Cardiac fibroblast (primary cell): ENCODE data around the gene LRP1.

ENCODE experiments used
- DNase-seq, 2 donors: peaks; one replicate each; pipeline versions ENCODE4 v3.0.0 to v3.0.0-alpha.2; 2010; ENCODE audit warnings: low read depth in 2 of 2
- H3K4me3 ChIP-seq, 2 donors: replicated peaks in 1 of 2; 1 replicate in 1 of 2; 2 replicates in 1 of 2; pipeline ENCODE4 v1.5.1; 2011; ENCODE audit warnings: low read depth in 2 of 2, low read length in 2 of 2, mild to moderate bottlenecking in 2 of 2, moderate library complexity in 1 of 2
- CTCF ChIP-seq: IDR thresholded peaks from one replicate; pipeline ENCODE4 v1.5.1; 2011; ENCODE audit warnings: low read depth, mild to moderate bottlenecking, low read length, inconsistent platforms

LRP1 gene

DNA sequence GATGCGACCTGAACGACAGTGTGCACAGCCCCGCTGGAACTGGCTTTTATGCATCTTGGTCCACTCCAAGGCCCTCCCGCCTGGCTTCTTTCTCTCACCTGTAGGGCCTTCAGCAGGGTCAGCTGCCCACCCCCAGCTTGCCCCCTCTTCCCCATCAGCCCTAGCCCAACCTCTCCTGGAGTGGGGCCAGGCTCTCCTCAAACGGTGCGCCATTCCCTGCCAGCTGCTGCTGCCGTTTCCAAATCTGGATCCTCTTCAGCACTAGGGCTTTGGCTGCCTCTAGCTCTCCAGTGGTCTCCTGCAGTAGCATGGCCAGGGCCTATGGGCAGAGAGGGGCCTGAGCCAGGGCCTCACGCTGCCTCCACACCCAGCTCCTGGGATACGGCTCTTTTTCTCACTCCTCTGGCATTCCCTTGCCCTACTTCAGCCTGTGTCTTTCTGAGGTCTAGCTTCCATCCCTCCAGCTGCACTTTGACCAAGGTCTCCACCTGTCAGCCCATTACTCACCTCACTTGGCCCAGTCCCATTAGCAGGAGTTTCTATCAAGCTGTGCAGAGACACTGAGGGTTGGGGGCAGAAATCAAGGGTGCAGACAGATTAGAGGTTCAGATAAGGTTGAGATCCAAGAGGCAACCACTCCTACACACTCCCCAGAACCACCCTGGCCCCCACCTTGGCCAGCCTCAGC is 22.1 kb upstream of the LRP1 start:
- no peak for DNase-seq
- H3K4me3 ChIP-seq: no peak overlapping the region
- TF ChIP-seq CTCF: no peak

GRCh38 chr12:57107456-57108155 is 20.7 kb upstream of the LRP1 start:
- no peak for TF ChIP-seq CTCF

GRCh38 chr12:57109207-57110103 is 18.8 kb upstream of the LRP1 start:
- no peak for TF ChIP-seq CTCF
- H3K4me3 ChIP-seq: peak overlapping the region; percentile 86 to 89
- DNase-seq: no peak

More at GRCh38 chr12:57107456-57108155, 20.7 kb upstream of the LRP1 start:
- no peak overlapping the region for H3K4me3 ChIP-seq
- DNase-seq: peak in 1 of 2 donors; percentile 49

DNA sequence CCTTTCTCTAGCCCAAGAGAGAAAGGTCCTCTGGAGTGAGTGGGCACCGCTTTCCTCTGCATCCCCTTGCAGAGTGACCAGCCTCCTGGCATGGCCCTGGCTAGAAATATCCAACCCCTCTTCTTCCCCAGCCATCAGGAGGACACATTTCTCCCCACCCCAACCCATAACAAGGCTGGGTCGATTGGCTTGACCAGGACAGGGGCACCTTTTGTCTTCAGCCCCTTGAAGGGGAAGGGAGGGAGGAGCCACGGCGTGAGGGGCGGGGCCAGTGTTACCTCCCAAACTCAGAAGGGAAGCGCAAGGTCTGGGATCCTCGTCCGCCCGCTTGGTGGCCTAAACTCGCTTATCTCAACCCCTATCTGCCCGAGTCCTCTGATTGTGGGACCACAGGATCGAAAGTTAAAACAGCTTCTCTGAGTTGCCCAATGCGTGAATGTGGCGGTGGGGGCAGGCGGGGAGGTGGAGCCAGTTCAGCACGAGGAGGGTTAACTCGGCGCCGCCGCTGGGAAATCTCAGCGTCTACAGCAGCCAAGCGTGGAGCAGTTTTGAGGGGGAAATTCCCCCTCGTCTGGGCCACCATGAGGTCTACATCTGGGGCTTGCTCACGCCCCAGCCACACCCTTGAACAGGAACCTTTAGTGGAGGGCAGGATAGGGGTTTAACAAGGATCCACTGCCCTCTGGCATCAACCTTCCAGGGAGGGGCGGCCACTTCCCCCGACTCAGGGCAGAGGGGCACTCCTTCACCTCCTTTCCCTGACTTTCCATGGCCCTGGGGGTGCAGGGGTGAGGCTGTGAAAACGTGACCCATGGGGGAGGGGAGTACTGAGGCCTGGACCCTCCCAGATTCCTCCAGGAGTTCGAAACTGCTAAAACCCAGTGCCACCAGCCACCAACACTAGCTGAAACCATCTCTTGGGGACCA is 17.9 kb upstream of the LRP1 start:
- no peak for TF ChIP-seq CTCF
- DNase-seq: peak in 1 of 2 donors; percentile 46
- H3K4me3 ChIP-seq: peak overlapping the region; percentile 86 to 89

- H3K4me3 ChIP-seq: peak within 1 kb of the TSS; percentile 86 to 89
- peak; percentile 90 to 97 for DNase-seq
- TF ChIP-seq CTCF: no peak
Measured at GRCh38 chr12:57111031-57111734, 17.1 kb upstream of the LRP1 start, which contains the start of gene STAT6. STAT6 (minus strand) TSS chr12:57111362; CDS start chr12:57108278, 3,084 bp downstream.
